DMS153 (cell line): ENCODE data around the gene CCR3.

Experiments
- DNase-seq: peaks from one replicate; lab custom pipeline; 2025; lab: John Stamatoyannopoulos, UW

Gene CCR3

GRCh38 chr3:46221391-46221790 lies 20.9 kb upstream of the CCR3 start:
- DNase-seq: no peak

- DNase-seq: no peak
Observed at GRCh38 chr3:46221938-46222337, 20.3 kb upstream of the CCR3 start.

DNA sequence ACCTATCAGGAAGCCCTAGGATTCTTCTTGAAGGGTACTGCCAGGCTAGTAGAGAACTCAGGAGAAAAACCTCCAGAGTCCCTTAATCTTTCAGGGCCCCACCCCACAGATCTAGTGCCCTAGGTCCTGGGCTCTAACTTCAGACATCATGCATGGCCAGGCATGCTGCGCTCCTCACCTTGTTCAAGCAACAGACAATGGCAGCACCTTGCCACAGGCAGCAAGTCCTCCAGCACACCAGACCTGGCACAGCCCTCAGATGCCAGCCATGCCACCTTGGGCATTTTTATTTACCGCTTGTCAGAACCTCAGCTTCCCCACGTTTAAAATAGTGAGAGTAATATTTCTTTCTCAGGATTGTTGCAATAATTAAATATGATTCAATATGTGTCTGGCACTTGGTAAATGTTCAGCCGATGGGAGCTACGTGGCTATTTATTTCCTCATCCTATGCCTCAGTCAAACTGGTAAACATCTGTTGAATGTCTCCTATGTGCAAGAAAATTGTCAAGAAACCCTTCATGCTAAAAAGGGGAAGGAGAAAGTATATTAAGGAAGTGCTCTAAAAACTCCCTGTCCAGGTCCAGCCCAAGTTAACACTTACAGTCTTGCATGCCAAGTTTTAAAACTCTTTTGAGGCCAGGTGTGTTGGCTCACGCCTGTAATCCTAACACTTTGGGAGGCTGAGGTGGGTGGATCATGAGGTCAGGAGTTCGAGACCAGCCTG lies 19.7 kb upstream of the CCR3 start:
- no peak for DNase-seq

- DNase-seq: no peak
Observed at GRCh38 chr3:46228260-46229242, 13.7 kb upstream of the CCR3 start.

- no peak for DNase-seq
Observed at GRCh38 chr3:46231323-46231722, 10.9 kb upstream of the CCR3 start.

GRCh38 chr3:46233194-46233593 lies 9.1 kb upstream of the CCR3 start:
- DNase-seq: no peak

DNA sequence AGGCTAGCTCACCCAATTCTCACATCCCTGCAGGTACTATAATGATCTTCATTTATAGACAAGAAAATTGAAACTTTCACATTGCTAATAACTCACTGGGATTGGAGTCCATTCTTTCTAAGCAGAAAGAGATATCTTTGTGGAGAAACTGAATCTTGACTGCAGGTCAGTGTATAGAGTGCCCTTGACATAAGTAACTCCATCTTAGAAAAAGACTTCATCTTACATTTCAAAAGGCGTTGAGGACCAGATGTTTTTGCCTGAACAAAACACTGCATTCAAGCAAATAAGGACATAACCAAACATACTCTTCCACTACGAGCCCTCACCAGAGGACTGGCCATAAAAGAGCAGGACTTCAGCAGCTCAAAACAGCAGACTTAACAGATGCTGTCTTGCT lies 6.8 kb upstream of the CCR3 start:
- DNase-seq: no peak

DNA sequence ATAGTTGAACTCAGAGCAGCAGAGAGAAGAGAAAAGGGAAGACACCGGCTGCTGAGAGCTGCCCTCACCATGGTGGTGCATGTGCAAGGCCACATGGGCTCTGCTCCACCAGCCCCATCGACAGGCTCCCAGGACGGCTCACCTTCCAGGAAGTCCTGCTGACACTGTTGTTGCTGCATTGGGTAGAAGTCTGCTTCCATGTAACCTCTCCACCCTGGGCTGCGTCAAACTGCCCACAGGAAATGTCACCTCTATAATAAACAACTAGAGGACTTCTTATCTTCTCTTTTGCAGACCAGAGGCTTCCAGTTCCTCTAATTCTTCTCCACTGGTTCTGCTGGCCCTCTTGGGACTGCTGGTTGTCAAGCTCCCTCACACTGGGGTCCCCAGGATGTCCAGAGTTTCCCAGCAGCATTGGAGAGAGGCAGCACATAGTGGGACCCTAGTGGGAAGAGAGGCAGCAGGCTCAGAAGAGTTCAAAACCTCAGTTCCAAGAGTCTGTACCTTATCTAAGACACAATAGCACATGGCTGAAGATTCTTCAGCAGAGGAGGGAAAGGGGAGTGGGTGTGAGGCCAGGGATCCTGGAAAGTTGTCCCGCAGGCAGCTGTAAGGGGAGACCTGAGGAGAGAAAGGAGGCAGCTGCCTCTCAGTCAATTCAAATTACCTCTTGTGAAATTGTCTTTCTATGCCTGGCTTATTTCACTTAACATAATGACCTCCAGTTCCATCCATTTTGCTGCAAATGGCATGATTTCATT lies 5.8 kb upstream of the CCR3 start:
- no peak for DNase-seq

GRCh38 chr3:46238386-46238785 lies 3.9 kb upstream of the CCR3 start:
- DNase-seq: no peak

DNA sequence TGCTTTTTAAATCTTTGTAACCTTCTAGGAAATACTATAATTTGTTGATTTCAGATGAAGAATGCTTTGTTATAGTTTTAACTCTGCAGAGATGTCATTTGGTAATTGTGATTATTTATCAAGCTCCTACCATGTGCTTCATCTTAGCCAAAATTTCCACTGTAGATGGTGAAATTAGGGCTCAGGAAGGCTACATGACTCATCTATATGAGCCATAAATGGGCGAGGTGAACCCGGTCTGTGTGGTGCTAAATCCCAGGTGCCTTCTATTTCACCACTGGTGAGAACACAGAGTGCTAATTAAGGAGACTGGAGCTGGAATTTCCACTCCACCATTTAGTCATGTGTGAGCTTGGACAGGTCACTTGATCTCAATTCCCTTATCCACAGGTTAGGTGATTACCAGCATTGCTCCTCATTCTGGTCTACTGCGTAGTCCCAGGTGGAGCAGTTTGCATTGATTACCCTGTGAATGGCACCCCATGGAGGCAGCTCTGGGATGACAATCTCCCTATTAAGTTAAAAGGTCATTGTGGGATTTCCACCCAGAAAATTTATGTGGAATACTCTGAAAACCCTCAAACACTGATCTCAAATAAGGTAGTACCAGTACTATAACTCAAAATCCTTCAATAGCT lies 2.8 kb upstream of the CCR3 start:
- no peak for DNase-seq

DNA sequence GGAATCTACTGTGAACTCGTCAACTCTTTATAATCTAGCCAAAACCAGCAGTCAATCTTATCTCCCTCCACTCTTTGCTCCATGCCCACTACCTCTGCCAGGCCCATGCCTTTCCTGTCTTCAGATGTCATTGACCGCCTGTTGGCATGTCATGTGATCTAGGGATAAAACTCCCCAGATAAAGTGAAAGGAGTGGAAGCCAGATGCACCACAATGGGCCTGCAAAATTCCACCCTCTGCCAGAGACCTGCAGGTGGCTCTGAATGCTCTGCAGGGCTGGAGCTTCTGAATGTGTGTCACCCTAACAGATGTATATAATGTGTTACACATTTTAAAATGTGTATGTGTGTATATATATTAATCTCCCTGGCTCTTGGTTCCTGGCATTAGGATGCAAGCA lies 2.3 kb upstream of the CCR3 start:
- DNase-seq: no peak

DNA sequence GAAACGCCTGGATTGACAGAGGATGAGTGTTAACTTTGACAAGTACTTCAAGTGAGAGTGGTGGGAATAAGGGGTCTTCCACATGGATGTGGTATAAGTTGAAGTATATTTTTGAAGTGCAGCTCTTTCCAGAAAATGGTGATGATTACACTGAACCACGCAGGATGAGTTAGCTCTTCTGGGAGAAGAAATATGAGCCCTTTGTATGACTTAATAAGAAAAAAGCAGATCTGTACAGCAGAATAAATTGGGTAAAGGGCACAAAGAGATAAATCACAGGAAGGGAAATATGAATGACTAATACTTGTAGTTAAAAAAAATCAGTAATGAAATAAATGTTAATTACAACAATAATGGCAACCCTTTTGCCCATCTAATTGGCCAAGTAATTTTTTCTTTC lies 1.3 kb downstream of the CCR3 start:
- no peak for DNase-seq

DNA sequence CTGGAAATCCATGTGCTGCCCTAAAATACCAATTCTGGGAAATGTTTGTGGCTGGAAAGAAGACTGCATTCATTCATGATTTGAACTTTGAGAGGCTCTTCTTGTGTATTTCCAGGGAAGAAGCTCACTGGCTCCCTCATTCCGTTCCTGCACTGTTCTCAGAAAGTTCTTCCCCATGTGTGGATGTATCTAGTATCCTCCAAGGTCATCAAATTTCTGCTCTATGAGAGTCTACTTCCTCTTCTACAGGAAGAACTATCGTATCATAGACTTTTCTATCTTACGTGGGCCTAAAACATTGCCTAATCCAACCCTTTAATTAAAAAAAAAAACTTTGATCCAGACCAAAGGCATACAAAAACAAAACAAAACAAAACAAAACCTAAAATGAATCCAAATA lies 2.9 kb downstream of the CCR3 start:
- no peak for DNase-seq

GRCh38 chr3:46252980-46253379 lies 10.7 kb downstream of the CCR3 start:
- DNase-seq: no peak

GRCh38 chr3:46258525-46258924 lies 16.3 kb downstream of the CCR3 start:
- DNase-seq: no peak

DNA sequence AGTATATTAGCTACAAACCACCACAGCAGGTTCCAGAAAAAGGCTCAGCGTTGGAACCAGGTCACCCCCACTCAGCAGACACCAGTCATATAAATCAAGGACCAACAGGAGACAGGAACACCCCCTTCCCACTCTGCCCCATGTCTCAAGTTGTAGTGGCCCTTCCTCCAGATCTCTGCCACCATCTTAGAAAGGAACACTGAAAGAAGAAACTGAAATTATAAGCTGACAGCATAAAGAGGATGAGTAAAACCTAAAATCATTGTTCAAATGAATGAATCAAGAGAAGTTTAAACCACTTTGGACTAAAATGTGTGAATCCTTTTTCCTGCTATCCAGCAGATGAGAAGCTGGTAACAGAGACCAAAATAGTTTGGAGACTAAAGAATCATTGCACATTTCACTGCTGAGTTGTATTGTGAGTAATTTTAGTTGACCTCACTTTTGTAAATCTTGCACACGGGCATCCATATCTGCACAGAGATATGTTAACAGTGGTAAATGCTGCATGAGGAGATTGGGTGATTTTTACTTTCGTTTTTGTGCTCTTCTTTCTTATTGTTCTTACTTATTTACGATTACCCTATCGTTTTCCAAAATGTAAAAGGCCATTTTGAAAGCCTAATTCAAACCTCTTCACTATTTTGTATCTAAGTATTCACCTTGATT lies 19.8 kb downstream of the CCR3 start:
- no peak for DNase-seq

DNA sequence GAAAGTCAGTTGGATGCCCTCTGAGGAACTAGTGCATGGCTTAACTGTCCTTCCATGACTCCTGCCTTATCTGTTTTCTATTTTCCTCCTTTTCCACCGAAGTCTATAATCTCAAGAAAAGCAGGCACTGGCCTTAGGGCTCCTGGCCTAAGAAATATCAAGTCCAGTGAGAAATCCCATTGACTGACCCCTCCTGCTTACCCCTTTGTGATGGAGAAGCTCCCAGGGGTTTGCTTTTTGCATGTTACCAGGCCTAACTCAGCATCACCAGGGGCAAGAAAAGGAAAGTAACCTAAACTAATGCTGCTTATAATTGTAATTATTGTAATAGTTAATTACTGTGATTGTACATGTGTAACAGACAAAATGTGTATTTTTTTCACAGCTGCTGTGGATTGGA lies 21.7 kb downstream of the CCR3 start:
- no peak for DNase-seq

GRCh38 chr3:46266598-46266997 lies 24.3 kb downstream of the CCR3 start:
- DNase-seq: no peak

DNA sequence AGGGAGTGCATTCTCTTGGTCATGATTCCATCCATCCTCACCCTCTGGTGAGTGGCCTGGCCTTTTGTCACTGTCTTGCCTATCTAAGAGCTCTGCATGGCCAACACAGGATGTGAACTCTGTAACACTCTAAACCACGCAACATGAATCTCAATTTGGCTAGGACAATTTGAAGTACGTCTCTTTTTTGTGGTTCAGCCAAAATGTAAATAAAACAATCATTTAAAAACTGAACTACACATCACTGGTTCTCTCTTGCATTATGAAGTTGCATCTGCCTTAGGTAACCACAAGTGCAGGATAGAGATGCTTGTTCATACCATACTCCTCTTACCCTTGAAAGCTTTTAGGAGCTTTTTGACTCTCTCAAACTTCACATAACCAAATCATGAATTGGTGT lies 27.3 kb downstream of the CCR3 start:
- no peak for DNase-seq

- DNase-seq: no peak
Observed at GRCh38 chr3:46270474-46270873, 28.2 kb downstream of the CCR3 start.

DNA sequence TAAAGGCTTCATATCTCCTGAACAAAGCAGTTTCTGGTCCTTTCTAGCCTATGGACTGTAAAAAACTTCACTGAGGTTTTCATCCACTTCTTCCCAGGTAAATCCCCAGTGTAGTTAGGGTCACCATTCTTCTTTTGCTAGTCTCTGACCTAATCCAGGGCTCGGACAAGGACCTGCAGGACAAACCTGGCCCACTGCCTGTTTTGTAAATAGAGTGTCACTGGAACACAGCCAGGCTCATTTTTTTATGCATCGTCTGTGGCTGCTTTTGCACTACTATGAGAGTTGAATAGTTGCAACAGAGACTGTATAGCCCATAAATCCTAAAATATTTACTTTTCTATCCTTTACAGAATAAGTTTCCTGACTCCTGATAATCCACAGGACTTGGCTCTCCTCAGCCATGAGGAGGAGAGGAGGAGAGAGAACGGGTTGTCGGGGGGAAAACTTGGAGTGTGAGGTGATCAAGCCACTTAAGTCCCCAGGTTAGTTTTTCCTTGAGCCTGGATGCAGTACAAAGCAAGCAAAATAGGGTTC lies 29.0 kb downstream of the CCR3 start:
- no peak for DNase-seq
